ENCODE data around the gene MAZ. TPM values are rescaled to one million over a fixed set of nuclear protein-coding genes. Genes with fewer than 3 reads are reported as not detected.
A peak's percentile ranks its signal among the peaks of the same experiment; 100 is the strongest.

The MAZ gene
- total RNA-seq, 1 donor from 2014 or later, result 304 TPM

GRCh38 chr16:29805232-29806098 lies 864 bp upstream of the MAZ start:
- peaks cover 2% of the 10 kb centered on the region for H3K36me3 Mint-ChIP-seq (ENCODE audit: unreplicated experiment)
- H3K4me1 Mint-ChIP-seq (ENCODE audit: unreplicated experiment), result peaks cover 35% of the 10 kb centered on the region
- no peaks in the 10 kb centered on the region for H3K9me3 Mint-ChIP-seq (ENCODE audit: unreplicated experiment)
- H3K4me3 Mint-ChIP-seq (ENCODE audit: unreplicated experiment), result peak overlapping the region; percentile 100
- TF ChIP-seq CTCF (IDR thresholded peaks at IDR 0.05), result no peak
- peak overlapping the region; percentile 100 for H3K27ac Mint-ChIP-seq (ENCODE audit: unreplicated experiment)
- peak; percentile 99 for DNase-seq (ENCODE audit: extremely low spot score, unreplicated experiment)
- no peaks in the 10 kb centered on the region for H3K27me3 Mint-ChIP-seq (ENCODE audit: unreplicated experiment)

DNA sequence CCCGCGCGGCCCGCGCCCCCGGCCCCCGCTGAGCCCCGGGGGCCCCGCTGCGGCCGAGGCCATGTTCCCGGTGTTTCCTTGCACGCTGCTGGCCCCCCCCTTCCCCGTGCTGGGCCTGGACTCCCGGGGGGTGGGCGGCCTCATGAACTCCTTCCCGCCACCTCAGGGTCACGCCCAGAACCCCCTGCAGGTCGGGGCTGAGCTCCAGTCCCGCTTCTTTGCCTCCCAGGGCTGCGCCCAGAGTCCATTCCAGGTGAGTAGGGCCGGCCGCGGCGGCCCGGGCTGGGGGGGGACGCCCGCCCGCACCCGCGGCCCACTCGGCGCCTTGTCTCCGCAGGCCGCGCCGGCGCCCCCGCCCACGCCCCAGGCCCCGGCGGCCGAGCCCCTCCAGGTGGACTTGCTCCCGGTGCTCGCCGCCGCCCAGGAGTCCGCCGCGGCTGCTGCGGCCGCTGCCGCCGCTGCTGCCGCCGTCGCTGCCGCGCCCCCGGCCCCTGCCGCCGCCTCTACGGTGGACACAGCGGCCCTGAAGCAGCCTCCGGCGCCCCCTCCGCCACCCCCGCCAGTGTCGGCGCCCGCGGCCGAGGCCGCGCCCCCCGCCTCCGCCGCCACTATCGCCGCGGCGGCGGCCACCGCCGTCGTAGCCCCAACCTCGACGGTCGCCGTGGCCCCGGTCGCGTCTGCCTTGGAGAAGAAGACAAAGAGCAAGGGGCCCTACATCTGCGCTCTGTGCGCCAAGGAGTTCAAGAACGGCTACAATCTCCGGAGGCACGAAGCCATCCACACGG lies 504 bp downstream of the MAZ start:
- peaks cover 46% of the 10 kb centered on the region for H3K4me1 Mint-ChIP-seq (ENCODE audit: unreplicated experiment)
- no peak for DNase-seq (ENCODE audit: extremely low spot score, unreplicated experiment)
- H3K9me3 Mint-ChIP-seq (ENCODE audit: unreplicated experiment), result no peaks in the 10 kb centered on the region
- H3K27me3 Mint-ChIP-seq (ENCODE audit: unreplicated experiment), result no peaks in the 10 kb centered on the region
- H3K36me3 Mint-ChIP-seq (ENCODE audit: unreplicated experiment), result peaks cover 4% of the 10 kb centered on the region
- peak overlapping the region; percentile 92 for H3K27ac Mint-ChIP-seq (ENCODE audit: unreplicated experiment)
- TF ChIP-seq CTCF (IDR thresholded peaks at IDR 0.05), result no peak
- peak overlapping the region; percentile 83 for H3K4me3 Mint-ChIP-seq (ENCODE audit: unreplicated experiment)

GRCh38 chr16:29807426-29808218 lies 1.3 kb downstream of the MAZ start:
- H3K4me1 Mint-ChIP-seq (ENCODE audit: unreplicated experiment), result peaks cover 52% of the 10 kb centered on the region
- no peaks in the 10 kb centered on the region for H3K9me3 Mint-ChIP-seq (ENCODE audit: unreplicated experiment)
- peak overlapping the region; percentile 92 for H3K27ac Mint-ChIP-seq (ENCODE audit: unreplicated experiment)
- peaks cover 4% of the 10 kb centered on the region for H3K36me3 Mint-ChIP-seq (ENCODE audit: unreplicated experiment)
- TF ChIP-seq CTCF (IDR thresholded peaks at IDR 0.05), result peak; percentile 52
- peak; percentile 95 for DNase-seq (ENCODE audit: extremely low spot score, unreplicated experiment)
- peak overlapping the region; percentile 83 for H3K4me3 Mint-ChIP-seq (ENCODE audit: unreplicated experiment)
- no peaks in the 10 kb centered on the region for H3K27me3 Mint-ChIP-seq (ENCODE audit: unreplicated experiment)

DNA sequence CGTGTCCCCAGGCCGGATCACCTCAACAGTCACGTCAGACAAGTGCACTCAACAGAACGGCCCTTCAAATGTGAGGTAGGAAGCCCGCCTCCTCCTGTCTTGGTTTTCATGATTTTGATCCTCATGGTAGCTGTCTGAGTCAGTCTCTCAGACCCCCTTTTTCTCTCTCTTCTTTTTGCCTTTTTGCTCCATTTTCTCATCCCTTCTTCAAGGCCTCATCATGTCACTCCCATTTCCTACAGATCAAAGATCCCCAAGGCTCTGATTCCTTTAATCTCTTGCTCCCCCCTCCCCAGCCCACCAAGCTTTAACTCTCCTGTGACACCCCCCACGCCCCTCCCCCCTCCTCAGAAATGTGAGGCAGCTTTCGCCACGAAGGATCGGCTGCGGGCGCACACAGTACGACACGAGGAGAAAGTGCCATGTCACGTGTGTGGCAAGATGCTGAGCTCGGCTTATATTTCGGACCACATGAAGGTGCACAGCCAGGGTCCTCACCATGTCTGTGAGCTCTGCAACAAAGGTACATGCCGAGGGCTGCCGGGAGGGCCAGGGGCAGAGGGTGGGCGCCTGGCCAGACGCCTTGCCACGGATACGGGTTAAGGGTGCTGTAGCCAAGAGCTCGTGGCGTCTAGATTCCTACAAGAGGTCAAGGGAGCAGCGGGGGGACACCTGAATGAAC lies 2.0 kb downstream of the MAZ start:
- Mint-ChIP-seq H3K36me3 (ENCODE audit: unreplicated experiment) (peaks cover 4% of the 10 kb centered on the region), H3K27me3 (ENCODE audit: unreplicated experiment) (no peaks in the 10 kb centered on the region), H3K4me3 (ENCODE audit: unreplicated experiment) (peak overlapping the region; percentile 83), H3K9me3 (ENCODE audit: unreplicated experiment) (no peaks in the 10 kb centered on the region), H3K4me1 (ENCODE audit: unreplicated experiment) (peaks cover 60% of the 10 kb centered on the region), H3K27ac (ENCODE audit: unreplicated experiment) (peak overlapping the region; percentile 92)
- no peak for DNase-seq (ENCODE audit: extremely low spot score, unreplicated experiment)
- TF ChIP-seq CTCF (IDR thresholded peaks at IDR 0.05), result no peak

Measured in osteocyte (in vitro differentiated cells).